Measurements from ENCODE around the gene PLD1. TPM values are rescaled to one million over a fixed set of nuclear protein-coding genes. Genes with fewer than 3 reads are reported as not detected.
A peak's percentile ranks its signal among the peaks of the same experiment; 100 is the strongest.

Gene PLD1
- total and polyA plus RNA-seq, 10 of the 15 experiments (the other 5 are each of a cell fraction or from before 2014, with no cell fraction given): 2.9 to 108 (median 3.6) TPM

DNA sequence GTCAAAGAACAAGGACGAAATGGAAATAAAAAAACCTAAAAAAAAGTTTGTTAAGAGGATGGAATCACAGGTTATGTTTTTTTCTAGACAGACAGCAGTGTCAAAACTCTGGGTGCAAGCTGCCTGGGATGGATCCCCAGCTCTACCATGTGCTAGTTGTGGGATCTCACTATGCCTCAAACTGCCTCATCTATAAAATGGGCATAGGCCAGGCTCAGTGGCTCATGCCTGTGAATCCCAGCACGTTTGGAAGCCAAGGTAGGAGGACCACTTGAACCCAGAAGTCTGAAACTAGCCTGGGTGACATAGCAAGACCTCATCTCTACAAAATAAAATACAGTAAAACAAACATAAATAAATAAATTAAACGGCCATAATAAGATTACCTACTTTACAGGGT is 4.6 kb downstream of the PLD1 start:
- no peak overlapping the region for H3K4me2 ChIP-seq (ENCODE audit: control insufficient read depth, insufficient read depth)
- no peak for ATAC-seq
- H3K36me3 ChIP-seq (ENCODE audit: control insufficient read depth in 2 of 2, insufficient read depth in 2 of 2, low read length in 1 of 2): no peaks in the 10 kb centered on the region
- DNase-seq (ENCODE audit: low read depth, low spot score): no peak
- peaks cover 11% of the 10 kb centered on the region for H3K79me2 ChIP-seq (ENCODE audit: control insufficient read depth, insufficient read depth, low read length)
- no peak overlapping the region for H3K27ac ChIP-seq (ENCODE audit: control insufficient read depth, insufficient read depth)
- H3K27me3 ChIP-seq (replicated peaks in 1 of 2; ENCODE audit: control insufficient read depth in 2 of 2, insufficient read depth in 2 of 2, low read length in 1 of 2): no peaks in the 10 kb centered on the region
- no peak overlapping the region for H2AFZ ChIP-seq (ENCODE audit: control insufficient read depth, low read depth, low read length)
- no peak overlapping the region for H3K9ac ChIP-seq (ENCODE audit: control insufficient read depth, insufficient read depth, low read length)
- intact Hi-C loops (cut with micrococcal nuclease; ENCODE audit: unreplicated experiment): loop anchor here (5.0 to 10.0 kb wide), 3 partner anchors 341 to 1448 kb away; partner anchors contain the start of genes SKIL and TNIK
- peaks cover 8% of the 10 kb centered on the region; the same call in 1 of the 2 replicates for H3K4me1 ChIP-seq (ENCODE audit: control insufficient read depth, insufficient read depth, low read length)
- ChIA-PET RAD21 (ENCODE audit: unreplicated experiment) (interaction anchor here (1.0 to 8.5 kb wide), 8 partner anchors 9 to 33 kb away, joined by 5 to 117 read pairs (median 22); no protein-coding TSS in a partner anchor), POLR2A (interaction anchor here (1.3 to 7.2 kb wide), 7 partner anchors 9 to 24 kb away, joined by 3 to 53 read pairs (median 12); no protein-coding TSS in a partner anchor), CTCF (interaction anchor here (0.7 to 6.9 kb wide), 7 partner anchors 9 to 30 kb away, joined by 3 to 76 read pairs (median 5); no protein-coding TSS in a partner anchor), SMC1A (ENCODE audit: uncharacterized antibody, unreplicated experiment) (interaction anchor here (0.7 to 7.3 kb wide), 12 partner anchors 10 to 296 kb away, joined by 3 to 151 read pairs (median 12); no protein-coding TSS in a partner anchor)
- TF ChIP-seq CREB1 (IDR thresholded peaks at IDR 0.05; ENCODE audit: low read depth) (no peak), NFXL1 (IDR thresholded peaks at IDR 0.05; ENCODE audit: borderline replicate concordance) (no peak), CBX5 (IDR thresholded peaks at IDR 0.05; ENCODE audit: low read depth) (no peak), NBN (IDR thresholded peaks at IDR 0.05) (no peak), ZNF217 (IDR thresholded peaks at IDR 0.05) (peak; percentile 61), SMARCA5 (IDR thresholded peaks at IDR 0.05) (peak; percentile 63; the same call in 1 of the 2 replicates)
- TF ChIP-seq, protein P1, sequence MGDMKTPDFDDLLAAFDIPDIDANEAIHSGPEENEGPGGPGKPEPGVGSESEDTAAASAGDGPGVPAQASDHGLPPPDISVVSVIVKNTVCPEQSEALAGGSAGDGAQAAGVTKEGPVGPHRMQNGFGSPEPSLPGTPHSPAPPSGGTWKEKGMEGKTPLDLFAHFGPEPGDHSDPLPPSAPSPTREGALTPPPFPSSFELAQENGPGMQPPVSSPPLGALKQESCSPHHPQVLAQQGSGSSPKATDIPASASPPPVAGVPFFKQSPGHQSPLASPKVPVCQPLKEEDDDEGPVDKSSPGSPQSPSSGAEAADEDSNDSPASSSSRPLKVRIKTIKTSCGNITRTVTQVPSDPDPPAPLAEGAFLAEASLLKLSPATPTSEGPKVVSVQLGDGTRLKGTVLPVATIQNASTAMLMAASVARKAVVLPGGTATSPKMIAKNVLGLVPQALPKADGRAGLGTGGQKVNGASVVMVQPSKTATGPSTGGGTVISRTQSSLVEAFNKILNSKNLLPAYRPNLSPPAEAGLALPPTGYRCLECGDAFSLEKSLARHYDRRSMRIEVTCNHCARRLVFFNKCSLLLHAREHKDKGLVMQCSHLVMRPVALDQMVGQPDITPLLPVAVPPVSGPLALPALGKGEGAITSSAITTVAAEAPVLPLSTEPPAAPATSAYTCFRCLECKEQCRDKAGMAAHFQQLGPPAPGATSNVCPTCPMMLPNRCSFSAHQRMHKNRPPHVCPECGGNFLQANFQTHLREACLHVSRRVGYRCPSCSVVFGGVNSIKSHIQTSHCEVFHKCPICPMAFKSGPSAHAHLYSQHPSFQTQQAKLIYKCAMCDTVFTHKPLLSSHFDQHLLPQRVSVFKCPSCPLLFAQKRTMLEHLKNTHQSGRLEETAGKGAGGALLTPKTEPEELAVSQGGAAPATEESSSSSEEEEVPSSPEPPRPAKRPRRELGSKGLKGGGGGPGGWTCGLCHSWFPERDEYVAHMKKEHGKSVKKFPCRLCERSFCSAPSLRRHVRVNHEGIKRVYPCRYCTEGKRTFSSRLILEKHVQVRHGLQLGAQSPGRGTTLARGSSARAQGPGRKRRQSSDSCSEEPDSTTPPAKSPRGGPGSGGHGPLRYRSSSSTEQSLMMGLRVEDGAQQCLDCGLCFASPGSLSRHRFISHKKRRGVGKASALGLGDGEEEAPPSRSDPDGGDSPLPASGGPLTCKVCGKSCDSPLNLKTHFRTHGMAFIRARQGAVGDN (IDR thresholded peaks at IDR 0.05): 0 out of 2 replicates have a peak, but pooled peaks have one; percentile 16
- FAIRE-seq: no peak
- H3K4me3 ChIP-seq: no peak overlapping the region
- no peaks in the 10 kb centered on the region for H3K9me3 ChIP-seq (replicated peaks; ENCODE audit: control insufficient read depth, insufficient read depth, low read length)
- no TSS peak for BruUV-seq (replicated peaks)
- no peaks in the 10 kb centered on the region for H4K20me1 ChIP-seq (ENCODE audit: control insufficient read depth, insufficient read depth)
- 3% methylated on average over 3 of the region's 3 CpGs for WGBS (ENCODE audit: insufficient coverage, insufficient replicate concordance, low lambda C conversion rate, missing lambda C conversion rate)
- in situ Hi-C loops (cut with MboI): no loop called here

Measured in GM12878 (cell line).